ENCODE data around the gene ZNF445. TPM values are rescaled to one million over a fixed set of nuclear protein-coding genes. Genes with fewer than 3 reads are reported as not detected.
"Not testable (repeated sequence)": the region's sequence is repeated elsewhere in the genome, so short reads cannot be mapped to it uniquely, and the experiment has no call there.

ZNF445 gene
- total RNA-seq, 1 donor from 2014 or later, result 14.9 TPM

- DNase-seq, result no peak
These were observed 42.5 kb downstream of the ZNF445 start for GRCh38 chr3:44434834-44435510.

DNA sequence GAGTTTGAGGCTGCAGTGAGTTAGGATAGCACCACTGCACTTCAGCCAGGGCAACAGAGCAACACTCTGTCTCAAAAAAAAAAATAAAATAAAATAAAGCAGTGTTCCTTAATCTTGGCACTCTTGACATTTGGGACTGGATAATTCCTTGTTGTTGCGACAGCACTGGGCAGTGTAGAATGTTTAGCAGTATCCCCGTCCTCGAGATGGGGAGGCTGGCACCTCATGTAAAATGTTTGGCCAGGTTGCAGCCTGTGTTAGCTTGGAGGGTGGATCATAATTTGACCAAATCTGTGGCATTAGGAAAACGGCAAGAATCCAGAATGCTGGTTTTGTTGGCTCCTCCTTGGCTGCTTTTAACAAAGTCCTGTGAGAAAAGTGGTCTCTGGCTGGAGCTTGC lies 47.0 kb downstream of the ZNF445 start:
- no peak for DNase-seq

DNA sequence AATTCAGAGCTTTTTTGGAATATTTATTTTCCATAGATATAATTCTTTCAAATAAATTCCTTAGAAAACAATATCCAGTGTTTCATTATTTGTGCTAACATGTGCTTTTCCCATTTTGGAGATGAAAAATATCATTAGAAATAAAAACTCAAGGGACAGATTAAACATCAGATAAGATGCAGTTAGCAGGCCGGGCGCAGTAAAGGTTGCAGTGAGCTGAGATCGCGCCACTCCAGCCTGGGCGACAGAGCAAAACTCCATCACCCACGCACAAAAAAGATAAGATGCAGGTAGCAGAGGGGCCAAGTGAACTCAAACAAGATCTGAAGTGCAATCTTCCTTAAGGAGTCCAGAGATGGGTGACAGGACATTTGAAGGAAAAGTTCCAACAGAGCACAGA lies 48.0 kb downstream of the ZNF445 start:
- DNase-seq, result no peak

DNA sequence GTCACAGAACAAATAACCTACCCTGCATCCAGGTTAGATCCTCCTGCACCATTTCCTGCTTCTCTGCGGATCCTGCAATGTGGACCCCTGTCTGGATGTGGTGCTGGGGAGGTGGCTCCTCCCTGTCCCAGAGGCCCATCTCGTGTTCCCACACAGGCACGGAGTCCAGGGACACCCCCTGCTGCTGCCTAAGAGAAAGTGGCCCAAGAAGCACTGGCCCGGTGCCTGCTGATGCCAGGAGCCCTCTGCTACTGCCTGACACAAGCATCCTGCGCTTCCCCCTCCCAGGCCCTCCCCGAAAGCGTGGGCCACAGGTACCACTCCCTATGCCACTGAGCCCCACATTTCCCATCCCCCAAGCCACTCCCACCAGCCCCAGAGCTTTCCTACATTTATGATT lies 48.6 kb downstream of the ZNF445 start:
- no peak for DNase-seq

DNA sequence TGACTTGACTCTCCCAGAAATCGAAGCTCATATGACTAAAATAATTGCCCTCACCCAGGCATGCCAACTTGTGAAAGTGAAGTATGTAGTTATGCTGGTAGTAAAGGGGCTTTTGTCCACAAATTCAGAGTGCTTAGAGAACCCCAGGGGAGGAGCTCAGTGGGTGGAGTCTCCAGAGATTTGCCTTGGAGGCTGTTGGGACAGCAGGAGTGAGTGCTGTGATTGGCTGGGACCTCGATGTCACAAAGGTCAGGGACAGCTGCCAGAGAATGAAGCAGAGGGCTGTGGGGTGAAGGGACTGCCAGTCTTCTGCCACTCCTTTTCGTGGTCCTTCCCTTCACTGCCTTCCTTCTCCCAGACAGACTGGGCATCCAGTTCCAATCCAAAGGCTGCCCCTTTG lies 49.8 kb downstream of the ZNF445 start:
- no peak for DNase-seq

DNA sequence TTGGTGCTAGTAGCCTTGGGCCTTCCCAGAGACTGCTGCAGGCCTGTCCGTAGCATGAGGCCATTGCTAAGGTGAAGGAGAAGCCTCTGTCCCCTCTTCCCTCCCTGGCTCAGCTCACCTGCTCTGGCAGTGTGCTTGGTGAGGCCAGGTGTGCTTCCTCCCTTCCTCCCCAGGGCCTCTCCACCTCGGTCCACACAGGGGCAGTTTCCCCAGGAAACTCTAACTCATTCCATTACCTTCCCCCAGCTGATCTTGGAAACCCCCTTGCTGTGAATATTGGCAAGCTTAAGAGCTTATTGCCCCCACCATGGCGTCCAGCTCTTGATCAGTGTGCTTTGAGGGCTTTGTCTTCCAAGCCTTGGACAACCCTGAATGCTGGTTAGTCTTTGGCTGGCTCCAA lies 52.7 kb downstream of the ZNF445 start:
- no peak for DNase-seq

- DNase-seq, result no peak
These were observed 56.2 kb downstream of the ZNF445 start for GRCh38 chr3:44421280-44421679.

GRCh38 chr3:44420676-44421075 lies 56.8 kb downstream of the ZNF445 start:
- DNase-seq, result no peak

- DNase-seq, result no peak
These were observed 57.4 kb downstream of the ZNF445 start for GRCh38 chr3:44419923-44420650.

- no peak for DNase-seq
These were observed 58.2 kb downstream of the ZNF445 start for GRCh38 chr3:44419116-44419922.

- no peak for DNase-seq
These were observed 58.9 kb downstream of the ZNF445 start for GRCh38 chr3:44418549-44418948.

- not testable (repeated sequence) for DNase-seq
These were observed 59.4 kb downstream of the ZNF445 start for GRCh38 chr3:44418118-44418517.

- DNase-seq, result no peak
These were observed 61.1 kb downstream of the ZNF445 start for GRCh38 chr3:44416031-44417030.

DNA sequence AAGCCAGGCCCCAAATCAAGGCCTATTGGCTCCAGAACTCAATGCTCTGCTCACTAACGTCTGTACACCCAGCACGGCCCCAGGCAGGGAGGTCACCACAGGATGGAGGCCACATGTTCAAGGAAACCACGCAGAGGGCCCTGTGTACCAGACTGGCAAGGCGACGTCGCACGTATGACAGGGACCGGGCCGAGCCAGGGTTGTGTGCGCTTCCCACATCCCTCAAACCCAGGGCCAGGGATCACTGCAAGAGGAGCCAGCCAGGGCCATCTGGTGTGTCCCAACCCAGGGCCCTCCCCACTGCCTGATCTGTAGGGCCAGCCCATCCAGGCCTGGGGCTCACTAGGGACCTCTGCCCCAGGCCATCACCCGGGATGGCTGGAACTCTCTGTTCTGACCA lies 62.0 kb downstream of the ZNF445 start:
- DNase-seq, result no peak

DNA sequence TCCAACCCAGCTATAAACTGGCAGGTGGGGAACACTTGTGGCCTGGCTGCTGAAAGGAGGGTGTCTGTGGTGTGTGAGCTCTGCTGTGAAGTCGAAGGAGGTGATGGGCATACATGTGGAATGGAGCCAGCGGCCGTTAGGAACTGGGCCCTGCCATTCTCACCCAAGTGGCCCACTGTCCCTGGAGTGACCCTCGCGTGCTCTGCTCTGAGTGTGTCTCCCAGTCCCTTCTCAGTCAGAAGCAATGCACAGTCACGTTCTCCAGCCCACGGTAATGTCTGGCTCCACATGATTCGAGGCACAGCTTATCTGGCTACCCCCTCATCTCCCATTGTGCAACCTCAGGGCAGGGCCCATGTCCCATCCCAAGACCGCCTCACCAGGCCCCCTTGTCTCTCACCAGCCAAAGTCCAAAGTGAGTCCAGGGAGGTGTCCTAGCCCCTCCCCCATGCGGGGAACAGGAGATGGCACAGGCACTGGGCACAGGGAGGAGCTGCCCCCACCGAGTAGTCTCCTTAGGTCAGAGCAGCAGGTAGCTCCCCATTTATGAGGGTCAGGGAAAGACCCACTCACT lies 62.9 kb downstream of the ZNF445 start:
- DNase-seq, result no peak

- DNase-seq, result no peak
These were observed 65.1 kb downstream of the ZNF445 start for GRCh38 chr3:44412365-44412764.

GRCh38 chr3:44411031-44411645 lies 66.3 kb downstream of the ZNF445 start:
- no peak for DNase-seq

DNA sequence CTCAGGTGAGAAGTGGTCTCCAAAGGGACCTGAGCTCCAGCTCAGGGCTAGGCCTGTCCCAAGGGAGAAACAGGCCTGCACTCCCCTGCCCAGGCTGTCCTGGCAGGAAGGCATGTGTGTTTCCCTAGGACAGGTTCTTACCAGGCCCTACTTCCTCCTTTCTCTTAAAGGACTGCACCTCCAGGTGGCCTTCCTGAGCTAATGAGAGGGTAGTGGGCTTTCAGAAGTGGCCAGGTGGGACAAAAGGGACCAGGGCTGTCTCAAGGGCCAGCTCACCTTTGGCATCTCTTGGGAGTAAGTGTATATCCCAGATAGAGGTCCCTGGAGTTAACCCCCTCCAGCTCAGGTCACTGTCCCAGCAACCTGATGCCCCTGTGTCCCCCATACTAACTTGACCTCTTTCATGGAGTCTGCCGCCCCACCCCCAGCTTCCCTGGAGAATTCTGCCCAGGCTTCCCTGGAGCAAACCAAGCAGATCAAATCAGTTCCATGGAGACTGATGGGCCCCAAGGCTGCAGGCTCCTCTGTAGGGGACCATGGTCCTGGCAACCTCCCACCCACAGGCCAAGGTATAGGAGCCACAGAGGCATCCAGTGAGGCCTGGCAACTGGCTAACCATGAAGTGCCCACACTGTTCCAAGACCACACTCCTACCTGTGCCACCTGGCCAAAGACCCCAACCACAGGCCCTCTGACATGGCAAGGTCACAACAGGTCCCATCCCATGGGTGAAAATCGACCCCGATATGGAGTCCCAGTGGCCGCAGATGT lies 67.6 kb downstream of the ZNF445 start:
- no peak for DNase-seq

DNA sequence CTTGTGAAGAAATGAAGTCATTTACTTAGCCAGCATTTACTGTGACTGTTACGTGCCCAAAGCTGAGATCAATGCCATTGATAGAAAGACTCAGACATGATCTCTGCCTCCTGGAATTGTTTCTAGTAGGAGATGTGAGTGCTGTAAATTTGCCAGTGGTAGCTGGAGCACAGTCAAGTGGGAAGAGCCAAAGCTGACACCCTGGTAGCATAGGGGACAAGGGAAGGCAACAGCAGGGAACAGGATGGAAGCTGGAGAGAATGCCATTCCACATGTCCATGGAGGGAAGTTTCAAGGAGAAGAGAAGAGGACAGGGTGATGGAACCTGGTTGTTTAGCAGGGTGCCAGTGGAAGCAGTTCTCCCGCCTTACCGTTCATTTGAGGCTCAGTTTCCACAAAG lies 74.9 kb downstream of the ZNF445 start:
- DNase-seq, result no peak

DNA sequence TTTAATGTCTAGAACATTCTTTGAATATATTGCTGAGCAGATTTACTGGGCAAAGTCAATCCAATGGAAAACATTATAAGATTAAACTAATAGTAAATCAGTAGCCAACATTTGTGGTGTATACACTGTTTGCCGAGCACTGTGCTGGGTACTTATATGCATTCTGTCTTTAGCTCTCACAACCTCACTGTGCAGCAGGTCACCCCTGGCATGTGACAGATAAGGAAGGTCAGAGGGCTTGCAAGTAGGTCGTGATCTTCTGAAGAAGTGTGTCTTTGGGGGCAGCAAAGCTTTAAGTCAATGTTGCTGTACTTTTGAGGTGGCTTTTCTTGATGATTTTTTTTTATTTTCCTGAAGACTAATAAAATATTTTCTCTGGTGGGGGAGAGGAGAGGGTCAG lies 76.7 kb downstream of the ZNF445 start:
- DNase-seq, result no peak

Data from skin of body (tissue), 2 donors.